Right lobe of liver (tissue), 6 donors: ENCODE data around the gene ATMIN. TPM values are rescaled to one million over a fixed set of nuclear protein-coding genes. Genes with fewer than 3 reads are reported as not detected.

ENCODE experiments used
- ATAC-seq, 4 donors: fragments of 200-7000 bp; cut with Tn5 transposase; one replicate each; pipeline ENCODE4 v1.9.1; 2020; ENCODE audit warnings: mild to moderate bottlenecking in 4 of 4, moderate library complexity in 4 of 4
- DNase-seq, 3 donors: peaks; one replicate each; pipeline ENCODE4 v3.0.0-alpha.2; 2020
- H3K27ac ChIP-seq, 3 donors: fragments of 200-600 bp; one replicate each; pipeline ENCODE4 v1.8.0; 2022
- H3K27me3 ChIP-seq, 2 donors: fragments of 200-600 bp; one replicate each; pipeline ENCODE4 v1.8.0; 2022
- H3K36me3 ChIP-seq, 4 donors: fragments of 200-600 bp; sonication (generic) in 1 of 4; one replicate each; pipeline versions ENCODE4 v1.5.1 to v1.8.0; 2017 to 2022; ENCODE audit warnings: control low read depth in 1 of 4
- H3K4me1 ChIP-seq, 4 donors: fragments of 200-600 bp; sonication (generic) in 1 of 4; one replicate each; pipeline versions ENCODE4 v1.5.1 to v1.8.0; 2017 to 2022; ENCODE audit warnings: control low read depth in 1 of 4
- H3K4me3 ChIP-seq, 3 donors: fragments of 200-600 bp; one replicate each; pipeline ENCODE4 v1.8.0; 2022
- H3K9me3 ChIP-seq, 4 donors: fragments of 200-600 bp; sonication (generic) in 1 of 4; one replicate each; pipeline versions ENCODE4 v1.5.1 to v1.8.0; 2017 to 2022; ENCODE audit warnings: control low read depth in 1 of 4
- POLR2A ChIP-seq: fragments of 450-650 bp; IDR thresholded peaks from one replicate; pipeline ENCODE4 v1.6.1; 2017; ENCODE audit warnings: antibody characterized with exemption, mild to moderate bottlenecking
- WGBS: methylation state at CpG from one replicate; pipeline ENCODE4 v1.1.6; 2018; ENCODE audit warnings: low coverage, low lambda C conversion rate; ENCODE audit not compliant: insufficient coverage; ENCODE audit errors: missing lambda C conversion rate; 5-methylcytosine and 5-hydroxymethylcytosine counted together
- intact Hi-C, 2 donors: fragments of 100-400 bp; cut with DNase I; formaldehyde crosslinking; loops; one replicate each; pipeline versions ENCODE4 v1.11.2 to v1.14.1; 2022
- small RNA-seq, 2 experiments: library from RNA; depleted of rRNA; stranded (forward); fragments of <200 nt; gene quantifications; one replicate each; pipeline ENCODE3, GENCODE V24; 2016
- total RNA-seq, 6 experiments: library from RNA; depleted of rRNA in 2 of 6; stranded (reverse); fragments of >200 nt in 2 of 6; fragmentation: NEBNext Ultra II Directional in 3 of 6; extraction: Animal tissue kit (Norgen Biotek cat#: 25700) in 3 of 6; gene quantifications; one replicate each; pipeline versions ENCODE4 v1.1.0 to v1.2.4, GENCODE V29; 2016 to 2023
- TF ChIP-seq, protein P1 (sequence below), 4 donors: fragments of 200-600 bp in 3 of 4; fragments of 450-650 bp in 1 of 4; IDR thresholded peaks; one replicate each; pipeline versions ENCODE4 v1.5.1 to v1.8.0; 2016 to 2022; ENCODE audit warnings: antibody characterized with exemption in 4 of 4, mild to moderate bottlenecking in 2 of 4
- donor health status: DM: no; HTN: yes; CAD: no.
- donor health status: DM: no; HTN: no; CAD: no.
- donor health status: DM: no; HTN: no; CAD: no.
- donor health status: DM: no; HTN: yes; CAD: no.
- donor health status: DM: no; HTN: yes; CAD: no.

The ATMIN gene
- total RNA-seq, 6 experiments from 2014 or later, result 12.8 to 15.5 (median 14.6) TPM

DNA sequence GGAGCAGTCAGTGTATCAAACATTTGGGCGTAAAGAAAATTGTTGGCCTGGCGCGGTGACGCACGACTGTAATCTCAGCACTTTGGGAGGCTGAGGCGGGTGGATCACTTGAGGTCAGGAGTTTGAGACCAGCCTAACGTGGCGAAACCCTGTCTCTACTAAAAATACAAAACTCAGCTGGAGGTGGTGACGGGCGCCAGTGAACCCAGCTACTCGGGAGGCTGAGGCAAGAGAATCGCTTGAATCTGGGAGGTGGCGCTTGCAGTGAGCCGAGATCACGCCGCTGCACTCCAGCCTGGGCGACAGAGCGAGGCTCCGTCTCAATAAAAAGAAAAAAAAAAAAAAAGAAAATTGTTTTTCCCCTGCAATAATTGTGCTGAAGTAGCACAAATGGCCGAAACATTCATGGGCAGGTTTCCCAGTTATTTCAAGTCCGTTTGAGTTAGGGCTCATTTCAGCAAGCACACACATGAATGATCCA is 59.2 kb downstream of the ATMIN start:
- TF ChIP-seq POLR2A, result peak; percentile 10
- TF ChIP-seq, protein P1, sequence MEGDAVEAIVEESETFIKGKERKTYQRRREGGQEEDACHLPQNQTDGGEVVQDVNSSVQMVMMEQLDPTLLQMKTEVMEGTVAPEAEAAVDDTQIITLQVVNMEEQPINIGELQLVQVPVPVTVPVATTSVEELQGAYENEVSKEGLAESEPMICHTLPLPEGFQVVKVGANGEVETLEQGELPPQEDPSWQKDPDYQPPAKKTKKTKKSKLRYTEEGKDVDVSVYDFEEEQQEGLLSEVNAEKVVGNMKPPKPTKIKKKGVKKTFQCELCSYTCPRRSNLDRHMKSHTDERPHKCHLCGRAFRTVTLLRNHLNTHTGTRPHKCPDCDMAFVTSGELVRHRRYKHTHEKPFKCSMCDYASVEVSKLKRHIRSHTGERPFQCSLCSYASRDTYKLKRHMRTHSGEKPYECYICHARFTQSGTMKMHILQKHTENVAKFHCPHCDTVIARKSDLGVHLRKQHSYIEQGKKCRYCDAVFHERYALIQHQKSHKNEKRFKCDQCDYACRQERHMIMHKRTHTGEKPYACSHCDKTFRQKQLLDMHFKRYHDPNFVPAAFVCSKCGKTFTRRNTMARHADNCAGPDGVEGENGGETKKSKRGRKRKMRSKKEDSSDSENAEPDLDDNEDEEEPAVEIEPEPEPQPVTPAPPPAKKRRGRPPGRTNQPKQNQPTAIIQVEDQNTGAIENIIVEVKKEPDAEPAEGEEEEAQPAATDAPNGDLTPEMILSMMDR (IDR thresholded peaks at IDR 0.05), result no peak
- DNase-seq (peak in 1 of 3 donors; percentile 52), ATAC-seq (no peak)
- no peaks in the 10 kb centered on the region for H3K27me3 ChIP-seq
- intact Hi-C loops, result no loop called here
- no peaks in the 10 kb centered on the region for H3K9me3 ChIP-seq
- H3K4me1 ChIP-seq, result peaks cover 0 to 15% (median 5%) of the 10 kb centered on the region in 4 donors
- 7% methylated on average over 17 of the region's 21 CpGs for WGBS
- peak overlapping the region; percentile 87 to 94 (median 92) for H3K4me3 ChIP-seq
- no peaks in the 10 kb centered on the region for H3K36me3 ChIP-seq
- peak overlapping the region in 2 of 3 donors; percentile 12 to 59 for H3K27ac ChIP-seq

DNA sequence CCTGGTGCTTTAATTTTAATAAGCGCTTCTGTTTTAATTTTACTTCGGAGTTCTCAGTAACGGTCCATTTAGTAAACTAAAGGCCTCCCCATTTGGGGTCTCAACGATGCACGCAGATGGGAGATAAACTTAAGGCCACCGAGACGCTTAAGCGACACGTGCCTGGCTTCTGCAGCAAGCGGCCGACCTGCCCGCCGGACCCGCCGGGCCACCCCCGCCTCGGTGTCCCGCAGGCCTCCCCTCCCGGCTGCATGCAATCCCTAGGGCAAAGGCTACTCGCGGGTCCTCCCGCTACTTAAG is 60.0 kb downstream of the ATMIN start:
- H3K4me1 ChIP-seq, result peaks cover 0 to 15% (median 5%) of the 10 kb centered on the region in 4 donors
- no peaks in the 10 kb centered on the region for H3K36me3 ChIP-seq
- ATAC-seq, result peak in 1 of 4 donors; percentile 12
- H3K9me3 ChIP-seq, result no peaks in the 10 kb centered on the region
- peak overlapping the region; percentile 36 to 86 (median 76) for H3K27ac ChIP-seq
- no peak for DNase-seq
- H3K4me3 ChIP-seq, result peak overlapping the region; percentile 87 to 94 (median 92)
- WGBS, result 0% methylated on average over 17 of the region's 22 CpGs
- TF ChIP-seq, protein P1 (IDR thresholded peaks at IDR 0.05), result no peak
- no peaks in the 10 kb centered on the region for H3K27me3 ChIP-seq
- intact Hi-C loops, result no loop called here

DNA sequence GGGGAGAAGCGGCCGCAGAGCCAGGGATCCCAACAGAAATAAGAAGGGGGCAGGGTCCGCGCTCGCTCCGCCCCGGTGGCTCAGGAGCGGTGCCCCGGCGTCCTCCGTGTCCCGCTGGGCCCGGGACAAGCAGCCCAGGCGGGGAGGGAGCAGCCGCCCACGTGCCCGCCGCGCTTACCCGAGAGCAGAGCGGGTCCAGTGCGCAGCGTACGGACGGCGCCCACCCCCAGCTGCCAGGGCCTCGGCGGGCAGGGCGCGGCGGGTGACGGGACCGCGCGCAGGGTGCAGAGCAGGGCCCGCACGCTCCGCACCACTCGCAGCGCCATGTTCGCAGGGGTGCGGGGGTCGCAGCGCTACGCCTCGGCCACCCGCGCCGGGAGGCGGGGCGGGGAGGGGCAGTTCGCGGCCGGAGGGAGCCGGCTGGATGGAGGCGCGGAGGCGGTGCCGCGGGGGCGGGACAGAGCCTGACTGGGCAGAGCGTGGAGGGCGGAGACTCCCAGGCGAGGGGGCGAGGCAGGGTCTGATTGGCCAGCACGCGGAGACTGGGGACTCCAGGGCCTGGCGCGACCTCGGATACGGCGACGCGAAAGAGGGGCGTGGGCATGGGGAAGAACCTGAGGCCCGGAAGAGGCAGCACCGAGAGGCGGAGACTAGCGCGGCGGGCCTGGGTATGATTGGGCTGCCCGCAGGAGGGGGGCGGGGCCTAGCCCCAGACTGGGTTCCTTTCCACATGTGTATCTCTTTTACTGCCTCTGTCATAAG is 60.5 kb downstream of the ATMIN start, which contains the start of gene GCSH:
GCSH (minus strand) TSS at position 443 of the 762 bp plus-strand sequence; CDS start at position 326, 117 bp downstream.
- no peaks in the 10 kb centered on the region for H3K27me3 ChIP-seq
- H3K4me3 ChIP-seq, result peak within 1 kb of the TSS; percentile 87 to 94 (median 92)
- WGBS, result 0% methylated on average over 31 of the region's 83 CpGs
- intact Hi-C loops, result no loop called here
- no peaks in the 10 kb centered on the region for H3K36me3 ChIP-seq
- peak within 1 kb of the TSS; percentile 36 to 86 (median 76) for H3K27ac ChIP-seq
- peak; percentile 87 for TF ChIP-seq POLR2A
- TF ChIP-seq, protein P1 (IDR thresholded peaks at IDR 0.05), result no peak
- H3K4me1 ChIP-seq, result peaks cover 0 to 15% (median 5%) of the 10 kb centered on the region in 4 donors
- DNase-seq (peak; percentile 100), ATAC-seq (peak; percentile 96 to 99 (median 97))
- no peaks in the 10 kb centered on the region for H3K9me3 ChIP-seq

DNA sequence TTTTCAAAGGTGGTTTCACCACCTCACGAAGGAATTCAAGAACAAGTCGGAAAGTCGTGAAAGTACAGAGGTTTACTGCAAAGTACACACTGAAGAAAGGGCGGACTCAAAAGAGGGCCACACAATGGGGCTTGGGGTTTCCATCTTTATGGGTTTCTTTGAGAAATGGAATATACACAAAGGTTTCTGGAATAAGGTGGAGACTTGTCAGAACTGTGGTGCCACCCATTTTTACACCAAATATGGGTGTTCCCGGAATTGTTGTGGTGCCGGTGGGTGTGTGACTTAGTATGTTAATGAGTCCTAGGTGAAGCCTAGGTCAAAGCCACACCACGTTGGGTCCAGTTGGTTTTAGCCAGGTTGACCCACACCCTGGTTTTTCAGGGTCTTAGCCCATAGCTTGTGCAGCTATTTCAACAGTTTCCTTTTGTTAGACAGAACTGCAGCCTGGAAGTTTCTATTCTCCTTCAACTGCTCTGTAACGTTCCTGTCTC is 61.1 kb downstream of the ATMIN start:
- intact Hi-C loops, result no loop called here
- DNase-seq, result no peak
- Histone ChIP-seq H3K27me3 (no peaks in the 10 kb centered on the region), H3K36me3 (no peaks in the 10 kb centered on the region), H3K27ac (peak overlapping the region in 1 of 3 donors; percentile 47), H3K4me1 (peaks cover 0 to 15% (median 5%) of the 10 kb centered on the region in 4 donors), H3K4me3 (peak overlapping the region in 1 of 3 donors; percentile 92), H3K9me3 (no peaks in the 10 kb centered on the region)
- 41% methylated on average over 7 of the region's 8 CpGs for WGBS
- TF ChIP-seq, protein P1 (IDR thresholded peaks at IDR 0.05), result no peak
- TF ChIP-seq POLR2A, result no peak
- ATAC-seq, result no peak

Small RNA genes lying within 50 kb of the gene (small RNA-seq; reads per million reads assigned to genes)
- 0 reads per million in 2 experiments for gene AC092718.3

Other genes starting within 250 kb of the ATMIN start
- gene CDYL2, start 231.2 kb upstream of the ATMIN start, total RNA-seq, result 10 to 100 TPM in 1 of 6 experiments, 1 to 10 TPM in 5; 2.2 to 12.7 (median 6.3) TPM
- gene CMC2, start 29.0 kb upstream of the ATMIN start, total RNA-seq, result 10 to 100 TPM; 23.5 to 58.3 (median 42.1) TPM
- gene CENPN, start 28.6 kb upstream of the ATMIN start, total RNA-seq, result 10 to 100 TPM in 1 of 6 experiments, 1 to 10 TPM in 5; 6.6 to 11.4 (median 7.9) TPM
- gene C16orf46, start 41.4 kb downstream of the ATMIN start, total RNA-seq, result 1 to 10 TPM in 3 of 6 experiments, under 1 TPM in 2, not detected in 1; 0.55 to 2.0 (median 1.2) TPM
- 10 to 100 TPM; 41.8 to 77.1 (median 52.4) TPM for gene GCSH, start 60.6 kb downstream of the ATMIN start, total RNA-seq
- under 1 TPM in 5 of 6 experiments, not detected in 1; 0.11 to 0.55 (median 0.31) TPM for gene BCO1, start 202.8 kb downstream of the ATMIN start, total RNA-seq